ENCODE results near the gene MYO1B. TPM values are rescaled to one million over a fixed set of nuclear protein-coding genes. Genes with fewer than 3 reads are reported as not detected.

Gene MYO1B
- total RNA-seq, 4 donors from 2014 or later = 16.9 to 43.8 (median 32.9) TPM

DNA sequence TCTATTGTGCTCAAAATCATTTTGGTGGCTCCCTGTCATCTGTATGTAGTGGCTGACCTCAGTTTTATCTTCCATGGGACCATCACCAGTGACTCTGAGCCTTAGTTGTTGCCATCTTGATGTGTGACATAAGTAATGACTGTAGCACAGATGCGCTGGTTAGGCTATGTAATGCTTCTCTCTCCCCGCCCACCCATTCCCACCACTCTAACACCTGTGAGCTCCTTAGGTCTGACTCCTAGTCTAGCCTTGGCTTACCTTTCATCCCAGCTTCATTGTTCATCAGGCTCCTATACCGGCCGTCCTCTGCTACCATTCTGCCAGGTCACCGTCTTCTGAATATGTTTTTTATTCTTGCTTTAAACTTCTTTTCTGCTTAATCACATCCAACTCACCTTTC lies 17.2 kb downstream of the MYO1B start:
- Histone ChIP-seq H3K4me1 (peaks cover 11 to 16% of the 10 kb centered on the region in 2 donors), H3K9me3 (no peaks in the 10 kb centered on the region), H3K27me3 (no peaks in the 10 kb centered on the region), H3K4me3 (replicated peaks in 1 of 3) (no peak overlapping the region), H3K27ac (no peak overlapping the region), H3K36me3 (no peaks in the 10 kb centered on the region)
- intact Hi-C loops (cut with DNase I) = no loop called here
- no peak for TF ChIP-seq POLR2A (IDR thresholded peaks at IDR 0.05)
- TF ChIP-seq, protein P1, sequence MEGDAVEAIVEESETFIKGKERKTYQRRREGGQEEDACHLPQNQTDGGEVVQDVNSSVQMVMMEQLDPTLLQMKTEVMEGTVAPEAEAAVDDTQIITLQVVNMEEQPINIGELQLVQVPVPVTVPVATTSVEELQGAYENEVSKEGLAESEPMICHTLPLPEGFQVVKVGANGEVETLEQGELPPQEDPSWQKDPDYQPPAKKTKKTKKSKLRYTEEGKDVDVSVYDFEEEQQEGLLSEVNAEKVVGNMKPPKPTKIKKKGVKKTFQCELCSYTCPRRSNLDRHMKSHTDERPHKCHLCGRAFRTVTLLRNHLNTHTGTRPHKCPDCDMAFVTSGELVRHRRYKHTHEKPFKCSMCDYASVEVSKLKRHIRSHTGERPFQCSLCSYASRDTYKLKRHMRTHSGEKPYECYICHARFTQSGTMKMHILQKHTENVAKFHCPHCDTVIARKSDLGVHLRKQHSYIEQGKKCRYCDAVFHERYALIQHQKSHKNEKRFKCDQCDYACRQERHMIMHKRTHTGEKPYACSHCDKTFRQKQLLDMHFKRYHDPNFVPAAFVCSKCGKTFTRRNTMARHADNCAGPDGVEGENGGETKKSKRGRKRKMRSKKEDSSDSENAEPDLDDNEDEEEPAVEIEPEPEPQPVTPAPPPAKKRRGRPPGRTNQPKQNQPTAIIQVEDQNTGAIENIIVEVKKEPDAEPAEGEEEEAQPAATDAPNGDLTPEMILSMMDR (IDR thresholded peaks at IDR 0.05) = no peak
- WGBS, 2 donors = 95 to 99% methylated on average over 5 of the region's 5 CpGs
- no peak for DNase-seq

DNA sequence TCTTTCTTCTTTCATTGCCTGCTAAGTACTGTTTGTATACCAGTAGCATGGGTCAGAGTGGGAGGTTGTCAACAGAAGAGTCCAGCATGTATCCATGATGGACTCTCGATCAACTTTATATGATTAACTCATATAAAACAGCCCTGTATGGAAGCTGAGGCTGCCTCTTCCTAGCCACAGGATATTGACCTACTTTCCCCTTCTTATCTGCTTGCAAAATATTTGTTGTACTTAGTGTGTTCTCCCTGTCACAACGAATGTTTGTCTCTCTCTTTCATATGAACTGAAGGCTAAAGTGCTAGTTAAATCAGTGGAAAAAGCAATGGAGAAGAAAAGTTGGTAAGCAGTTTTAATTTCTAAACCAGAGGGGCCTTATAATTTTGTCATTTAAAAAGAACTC lies 17.8 kb downstream of the MYO1B start:
- TF ChIP-seq, protein P1 (IDR thresholded peaks at IDR 0.05) = no peak
- no peak for TF ChIP-seq POLR2A (IDR thresholded peaks at IDR 0.05)
- WGBS, 2 donors = 26 to 33% methylated on average over 2 of the region's 2 CpGs
- H3K27ac ChIP-seq = no peak overlapping the region
- H3K36me3 ChIP-seq = no peaks in the 10 kb centered on the region
- DNase-seq = no peak
- intact Hi-C loops (cut with DNase I) = no loop called here
- no peak overlapping the region for H3K4me3 ChIP-seq (replicated peaks in 1 of 3)
- H3K4me1 ChIP-seq = peaks cover 11 to 16% of the 10 kb centered on the region in 2 donors
- no peaks in the 10 kb centered on the region for H3K9me3 ChIP-seq
- H3K27me3 ChIP-seq = no peaks in the 10 kb centered on the region

DNA sequence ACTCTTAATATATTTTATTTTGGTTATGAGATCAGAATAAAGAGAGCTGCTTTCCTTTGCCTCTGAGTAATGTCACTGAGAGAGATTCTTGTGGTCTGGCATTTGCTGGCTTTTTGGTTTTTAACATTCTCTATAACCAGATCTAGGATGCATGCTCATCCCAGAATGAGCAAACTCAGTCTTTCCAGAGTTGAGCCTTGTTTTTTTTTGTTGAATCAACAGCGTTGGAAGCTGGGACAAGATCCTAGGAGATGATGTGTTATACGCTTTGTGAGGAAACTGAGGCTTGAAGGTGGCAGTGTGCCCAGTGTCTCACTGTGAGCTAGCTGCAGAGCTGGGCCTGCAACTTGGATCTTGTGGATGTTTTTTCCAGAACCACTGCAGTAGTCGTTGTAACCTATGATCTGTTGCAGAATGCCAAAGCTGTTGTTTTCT lies 19.5 kb downstream of the MYO1B start:
- 58% methylated on average over 3 of the region's 3 CpGs for WGBS, 2 donors
- H3K36me3 ChIP-seq = no peaks in the 10 kb centered on the region

DNA sequence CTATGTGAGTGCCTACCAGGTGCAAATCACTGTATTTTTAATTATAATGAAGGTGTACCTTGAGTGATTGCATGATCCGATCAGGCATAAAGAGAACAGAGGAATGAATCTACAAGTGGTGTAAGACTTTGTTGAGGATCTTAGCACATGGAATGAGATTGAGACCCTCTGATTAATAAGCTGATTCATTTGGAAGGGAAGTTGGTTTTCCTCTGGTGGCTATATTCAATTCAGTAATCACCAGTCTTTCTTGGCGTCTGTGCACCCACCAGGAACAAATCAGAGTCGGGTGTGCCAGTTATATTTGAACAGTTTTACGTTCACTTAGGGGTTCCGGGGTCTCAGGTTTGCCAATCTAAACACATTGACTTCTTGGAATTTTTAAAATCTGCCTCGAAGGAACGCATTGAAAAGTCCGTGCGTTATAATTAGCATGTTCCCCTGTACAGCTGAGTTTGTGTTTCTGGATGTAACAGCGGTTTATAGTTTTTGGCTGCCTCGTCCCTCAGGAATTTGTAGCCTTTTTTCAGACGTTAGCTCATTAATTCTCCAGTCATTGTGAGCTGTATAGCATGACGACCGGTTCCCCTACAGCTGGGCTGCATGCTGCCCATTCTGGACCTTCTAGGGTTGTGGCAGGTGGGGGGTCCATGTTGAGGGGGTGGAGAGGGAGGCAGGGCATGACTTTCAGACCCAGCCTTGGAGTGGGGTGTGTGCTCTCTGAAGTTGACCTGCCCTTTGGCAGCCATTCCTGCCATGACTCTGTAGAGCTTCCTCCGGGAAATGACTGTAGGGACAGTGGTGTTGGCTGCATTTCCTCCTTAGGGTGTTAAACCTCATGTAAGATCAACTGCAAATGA lies 20.3 kb downstream of the MYO1B start:
- no peaks in the 10 kb centered on the region for H3K9me3 ChIP-seq
- intact Hi-C loops (cut with DNase I) = no loop called here
- no peak overlapping the region for H3K4me3 ChIP-seq (replicated peaks in 1 of 3)
- TF ChIP-seq POLR2A (IDR thresholded peaks at IDR 0.05) = no peak
- TF ChIP-seq, protein P1 (IDR thresholded peaks at IDR 0.05) = no peak
- DNase-seq = no peak
- H3K27ac ChIP-seq = peak overlapping the region in 1 of 3 donors; percentile 39
- no peaks in the 10 kb centered on the region for H3K36me3 ChIP-seq
- 63 to 72% methylated on average over 15 of the region's 15 CpGs for WGBS, 2 donors
- H3K27me3 ChIP-seq = no peaks in the 10 kb centered on the region
- peaks cover 11 to 18% of the 10 kb centered on the region in 2 donors for H3K4me1 ChIP-seq

More for the DNA sequence above, 19.5 kb downstream of the MYO1B start:
- DNase-seq = no peak
- Histone ChIP-seq H3K27ac (peak overlapping the region in 1 of 3 donors; percentile 39), H3K9me3 (no peaks in the 10 kb centered on the region), H3K4me3 (replicated peaks in 1 of 3) (no peak overlapping the region), H3K4me1 (peaks cover 11 to 16% of the 10 kb centered on the region in 2 donors), H3K27me3 (no peaks in the 10 kb centered on the region)
- no peak for TF ChIP-seq POLR2A (IDR thresholded peaks at IDR 0.05)
- TF ChIP-seq, protein P1 (IDR thresholded peaks at IDR 0.05) = no peak
- intact Hi-C loops (cut with DNase I) = no loop called here

DNA sequence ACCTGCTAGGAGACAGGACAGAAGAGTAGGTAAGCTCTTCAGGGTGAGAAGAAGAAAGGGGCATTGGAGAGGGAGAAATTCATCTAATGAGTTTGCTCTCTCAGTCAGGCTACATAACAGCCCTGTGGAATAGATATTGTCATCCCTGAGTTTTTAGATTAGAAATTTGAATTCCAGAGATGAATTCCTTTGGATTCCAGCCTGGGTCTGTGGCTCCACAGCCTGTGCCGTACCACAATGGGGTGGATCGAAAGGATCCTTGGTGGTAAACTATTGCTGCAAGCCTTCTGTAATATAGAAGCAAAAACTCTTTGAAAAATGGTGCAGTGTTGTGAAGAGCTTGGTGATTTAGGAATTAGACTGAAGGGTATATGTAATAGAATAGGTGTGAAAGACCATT lies 21.0 kb downstream of the MYO1B start:
- H3K36me3 ChIP-seq = no peaks in the 10 kb centered on the region
- H3K9me3 ChIP-seq = no peaks in the 10 kb centered on the region
- intact Hi-C loops (cut with DNase I) = no loop called here
- whole genome bisulfite sequencing, 2 donors = 76 to 91% methylated on average over 2 of the region's 2 CpGs
- H3K27ac ChIP-seq = peak overlapping the region in 1 of 3 donors; percentile 39
- DNase-seq = no peak
- H3K27me3 ChIP-seq = no peaks in the 10 kb centered on the region
- peaks cover 11 to 19% of the 10 kb centered on the region in 2 donors for H3K4me1 ChIP-seq
- H3K4me3 ChIP-seq (replicated peaks in 1 of 3) = no peak overlapping the region
- TF ChIP-seq, protein P1 (IDR thresholded peaks at IDR 0.05) = no peak
- TF ChIP-seq POLR2A (IDR thresholded peaks at IDR 0.05) = no peak
